Jurkat, Clone E6-1 (cell line): Measurements from ENCODE around the gene MEF2B.
"Not testable (repeated sequence)": the region's sequence is repeated elsewhere in the genome, so short reads cannot be mapped to it uniquely, and the experiment has no call there.

ENCODE experiments used
- DNase-seq: peaks from one replicate; pipeline ENCODE4 v3.0.0-alpha.2; 2011; ENCODE audit warnings: low read depth, low spot score
- H3K4me3 ChIP-seq: 2 replicates; pipeline ENCODE4 v1.5.1; 2011; ENCODE audit warnings: mild to moderate bottlenecking, low read length, control low read depth, moderate library complexity

Gene MEF2B

DNA sequence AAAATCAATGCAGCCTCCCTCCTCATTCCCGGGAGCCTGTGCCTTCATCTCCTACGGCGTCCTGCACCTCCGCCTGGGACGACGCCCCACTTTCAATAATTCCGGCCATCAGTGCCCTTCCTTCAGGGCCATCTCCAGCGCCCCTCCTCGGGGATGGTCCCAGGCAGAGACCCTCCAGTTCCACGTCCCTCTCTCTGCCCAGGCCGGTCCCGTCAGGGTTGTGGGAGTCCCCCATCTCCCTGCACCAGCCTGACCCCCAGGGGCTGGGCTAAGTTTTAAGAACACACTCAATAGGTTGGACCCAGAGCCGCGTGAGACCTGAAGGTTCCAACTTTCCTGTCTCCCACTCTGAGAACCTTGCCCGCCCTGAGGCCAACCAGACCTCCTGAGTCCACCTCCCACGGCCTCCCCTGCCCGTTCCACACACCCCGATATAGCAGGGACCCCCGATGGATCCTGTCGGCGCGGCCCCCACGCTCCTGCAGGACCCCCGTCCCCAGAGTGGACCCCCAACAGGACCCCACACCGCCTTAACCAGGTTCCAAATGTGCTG is 32.4 kb downstream of the MEF2B start:
- no peak for DNase-seq

DNA sequence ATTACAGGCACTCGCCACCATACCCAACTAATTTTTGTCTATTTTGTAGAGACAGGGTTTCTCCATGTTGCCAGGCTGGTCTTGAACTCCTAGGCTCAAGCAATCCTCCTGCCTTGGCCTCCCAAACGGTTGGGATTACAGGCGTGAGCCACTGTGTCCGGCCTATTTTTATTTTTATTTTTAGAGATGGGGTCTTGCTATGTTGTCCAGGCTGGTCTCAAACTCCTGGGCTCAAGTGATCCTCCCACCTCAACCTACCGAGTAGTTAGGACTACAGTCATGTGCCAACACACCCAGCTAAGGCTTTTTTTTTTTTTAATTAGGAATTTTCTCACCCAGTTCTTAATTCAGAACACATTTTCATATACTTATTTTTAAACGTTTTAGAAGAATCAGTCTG is 34.4 kb downstream of the MEF2B start:
- not testable (repeated sequence) for DNase-seq, H3K4me3 ChIP-seq

More for the DNA sequence above, 32.4 kb downstream of the MEF2B start:
- peak overlapping the region; percentile 74 for H3K4me3 ChIP-seq

DNA sequence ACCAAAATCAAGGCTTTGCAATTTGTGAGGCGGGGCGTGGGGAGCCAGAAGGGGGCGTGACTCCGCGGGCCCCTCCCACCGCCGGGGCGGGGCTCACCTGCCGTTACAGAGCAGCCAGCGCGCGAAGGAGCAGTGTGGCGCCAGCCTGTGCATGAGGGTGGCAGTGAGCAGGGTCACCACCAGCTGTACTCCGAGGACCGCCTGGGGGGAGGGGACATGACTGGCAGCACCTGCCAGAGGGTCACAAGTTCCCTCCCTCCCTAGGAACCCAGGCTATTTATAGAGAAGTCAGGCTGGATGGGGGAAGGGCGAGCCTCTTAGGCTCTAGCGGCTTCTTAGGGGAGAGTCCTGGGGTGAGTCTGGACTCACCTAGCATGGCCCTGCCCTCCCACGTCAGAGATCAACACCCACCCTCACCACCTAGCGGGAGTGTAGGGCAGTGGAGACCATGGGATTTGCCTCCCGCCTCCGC is 35.3 kb downstream of the MEF2B start:
- H3K4me3 ChIP-seq: no peak overlapping the region
- no peak for DNase-seq

DNA sequence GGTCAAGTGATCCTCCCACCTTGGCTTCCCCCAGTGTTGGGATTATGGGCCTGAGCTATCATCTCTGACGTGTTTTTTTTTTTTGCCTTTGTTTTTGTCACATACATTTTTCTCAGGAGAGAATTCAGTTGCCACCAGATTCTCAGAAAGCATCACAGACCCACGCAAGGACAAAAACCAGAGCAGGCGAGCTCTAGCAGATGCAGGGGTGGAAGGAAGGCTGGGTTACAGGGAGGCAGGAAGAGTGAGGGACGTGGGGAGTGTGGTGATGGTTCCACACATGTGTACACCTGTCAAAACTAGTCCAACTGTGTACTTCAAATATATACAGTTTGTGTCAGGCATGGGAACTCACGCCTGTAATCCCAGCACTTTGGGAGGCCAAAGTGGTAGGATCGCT is 36.1 kb downstream of the MEF2B start:
- DNase-seq: no peak
- H3K4me3 ChIP-seq: no peak overlapping the region

DNA sequence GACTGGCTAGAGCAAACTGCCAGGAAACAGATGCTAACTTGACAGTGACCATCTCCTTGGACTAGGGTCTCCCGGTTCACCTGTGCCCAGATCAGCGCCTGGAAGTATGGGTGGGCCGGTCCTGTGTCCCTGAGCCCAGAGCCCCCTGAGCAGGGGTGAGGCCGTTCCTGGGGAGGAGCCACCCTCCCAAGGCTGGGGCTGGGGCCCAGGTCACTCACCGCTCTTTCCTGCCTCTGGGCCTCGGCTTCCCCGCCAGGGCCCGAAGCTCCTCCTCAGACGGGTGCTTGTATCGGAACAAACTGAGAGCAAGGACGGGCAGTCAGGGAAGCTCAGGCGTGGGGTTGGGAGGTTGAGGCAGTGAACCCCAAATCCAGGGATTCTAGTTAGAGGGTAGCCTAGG is 37.2 kb downstream of the MEF2B start:
- DNase-seq: no peak
- H3K4me3 ChIP-seq: no peak overlapping the region

DNA sequence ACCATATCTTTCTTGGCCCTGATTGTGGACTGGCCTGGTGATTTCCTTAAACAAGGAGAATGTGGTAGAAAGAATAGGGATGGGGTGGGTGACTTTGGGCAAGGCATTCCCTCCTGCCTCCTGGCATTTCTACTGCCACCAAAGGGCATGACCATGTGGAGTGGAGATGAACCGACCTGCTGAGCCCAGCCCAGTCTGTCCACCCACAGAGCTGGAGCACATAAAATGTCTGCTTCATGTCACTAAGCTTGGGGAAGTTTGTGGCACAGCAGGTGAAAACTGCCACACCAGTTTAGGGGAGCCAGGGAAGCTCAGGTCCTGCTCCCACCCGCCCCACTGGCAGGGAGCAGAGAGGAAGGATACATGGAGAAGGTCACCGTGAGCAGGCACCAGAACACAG is 38.1 kb downstream of the MEF2B start:
- no peak overlapping the region for H3K4me3 ChIP-seq
- no peak for DNase-seq

DNA sequence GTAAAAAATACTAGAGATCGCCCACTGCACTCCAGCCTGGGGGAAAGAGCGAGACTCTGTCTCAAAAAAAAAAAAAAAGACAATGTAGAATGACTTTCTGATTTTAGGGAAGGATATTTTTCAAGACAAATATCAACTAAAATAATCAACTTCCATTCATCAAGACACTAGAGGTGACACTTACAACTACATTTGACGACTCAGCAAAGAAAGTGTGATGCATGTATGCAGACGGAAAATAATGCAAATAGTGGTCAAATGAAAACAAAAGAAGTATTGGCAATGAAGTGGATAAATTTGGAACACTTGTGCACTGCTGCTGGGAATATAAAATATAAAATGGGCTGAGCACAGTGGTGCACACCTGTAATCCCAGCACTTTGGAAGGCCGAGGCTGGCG is 44.0 kb downstream of the MEF2B start:
- H3K4me3 ChIP-seq: no peak overlapping the region
- DNase-seq: no peak

DNA sequence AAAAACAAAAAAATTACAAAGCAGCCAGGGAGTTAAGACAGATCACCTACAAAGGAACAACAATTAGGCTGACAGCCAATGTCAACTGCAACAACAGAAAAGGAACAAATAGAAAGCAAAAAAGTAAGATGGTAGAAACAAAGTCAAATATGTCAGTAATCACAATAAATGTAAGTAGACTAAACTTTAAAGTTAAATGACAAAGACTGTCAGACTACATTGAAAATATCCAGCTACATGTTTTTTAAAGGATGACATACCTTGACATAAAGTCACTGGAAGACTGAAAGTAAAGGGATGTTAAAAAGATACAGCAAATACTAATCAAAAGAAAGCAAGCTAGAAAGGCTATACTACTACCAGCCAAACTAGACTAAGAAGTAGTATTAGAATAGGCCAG is 46.7 kb downstream of the MEF2B start:
- no peak for DNase-seq
- no peak overlapping the region for H3K4me3 ChIP-seq

DNA sequence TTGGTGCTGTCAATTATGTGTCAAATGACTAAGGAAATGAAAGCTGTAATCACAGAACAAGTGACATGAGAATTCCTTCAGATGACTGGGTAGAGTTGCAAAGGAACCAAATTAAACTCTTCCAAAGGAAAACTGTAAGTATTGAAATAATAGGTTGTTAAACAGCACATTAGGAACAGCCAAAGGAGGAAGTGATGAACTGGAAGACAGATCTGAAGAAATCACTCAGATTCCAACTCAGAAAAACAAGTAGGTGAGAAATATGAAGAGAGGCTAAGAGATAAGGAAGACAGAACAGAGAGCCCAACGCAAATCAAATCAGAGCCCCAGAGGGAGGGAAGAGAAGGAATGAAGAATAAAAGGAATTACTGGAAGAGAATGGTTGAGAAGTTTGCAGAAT is 47.2 kb downstream of the MEF2B start:
- no peak overlapping the region for H3K4me3 ChIP-seq
- no peak for DNase-seq

DNA sequence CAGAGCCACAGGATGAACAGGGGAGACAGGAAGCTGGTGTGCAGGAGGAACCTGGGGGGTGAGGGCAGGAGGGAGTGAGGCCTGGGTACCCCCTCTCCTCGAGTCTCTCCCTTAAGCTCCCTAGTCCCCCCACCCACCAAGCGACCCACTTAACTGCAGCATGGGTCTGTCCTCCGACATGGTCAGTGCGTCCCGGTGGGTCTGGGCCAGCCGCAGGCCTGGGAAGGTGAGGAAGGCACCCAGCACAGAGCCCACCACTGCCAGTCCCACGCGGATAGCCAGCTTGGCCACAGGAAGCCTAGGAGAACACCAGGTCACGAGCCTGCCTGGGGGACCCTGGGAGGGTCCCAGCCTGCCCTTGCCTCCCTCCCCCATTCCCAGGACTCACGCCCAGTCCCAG is 48.7 kb downstream of the MEF2B start:
- no peak overlapping the region for H3K4me3 ChIP-seq
- no peak for DNase-seq

DNA sequence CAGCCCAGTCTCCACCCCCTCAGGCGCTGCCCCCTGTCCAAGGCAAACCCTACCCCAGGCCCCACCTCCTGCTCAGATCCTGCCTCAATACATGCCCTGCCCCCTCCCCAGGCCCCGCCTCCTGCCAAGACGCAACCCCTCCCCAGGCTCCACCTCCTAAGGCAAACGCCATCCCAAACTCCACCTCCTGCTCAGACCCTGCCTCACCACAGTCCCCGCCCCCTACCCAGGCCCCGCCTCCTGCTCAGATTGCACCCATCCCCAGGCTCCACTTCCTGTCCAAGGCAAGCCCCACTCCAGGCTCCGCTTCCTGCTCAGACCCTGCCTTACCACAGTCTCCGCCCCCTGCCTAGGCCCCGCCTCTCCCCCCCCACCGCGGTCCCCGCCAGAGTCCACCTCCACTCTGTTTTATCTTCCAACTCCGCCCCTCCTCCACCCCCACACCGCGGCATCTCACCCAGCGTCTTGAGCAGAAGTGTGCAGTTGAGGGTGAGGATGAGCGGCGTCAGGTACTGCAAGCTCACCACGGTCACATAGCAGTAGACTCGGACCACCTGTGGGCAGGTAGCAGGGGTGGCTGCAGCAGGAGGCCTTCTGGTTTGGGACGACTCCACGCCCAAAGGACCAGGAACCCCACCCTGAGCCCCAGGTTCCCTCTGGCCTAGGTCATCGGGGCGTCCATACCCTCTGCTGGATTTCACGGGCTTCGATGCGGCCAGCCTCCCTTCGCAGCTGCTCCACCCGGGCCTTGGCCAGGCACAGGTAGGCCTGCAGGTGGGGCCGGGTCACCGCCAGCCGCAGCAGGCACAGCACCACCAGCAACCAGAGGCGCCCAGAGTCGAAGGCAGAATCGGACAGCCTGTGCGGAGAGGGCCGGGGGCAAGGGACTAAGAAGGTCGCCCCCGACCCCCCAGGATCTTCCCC is 49.5 kb downstream of the MEF2B start:
- DNase-seq: peak; percentile 53
- H3K4me3 ChIP-seq: no peak overlapping the region

DNA sequence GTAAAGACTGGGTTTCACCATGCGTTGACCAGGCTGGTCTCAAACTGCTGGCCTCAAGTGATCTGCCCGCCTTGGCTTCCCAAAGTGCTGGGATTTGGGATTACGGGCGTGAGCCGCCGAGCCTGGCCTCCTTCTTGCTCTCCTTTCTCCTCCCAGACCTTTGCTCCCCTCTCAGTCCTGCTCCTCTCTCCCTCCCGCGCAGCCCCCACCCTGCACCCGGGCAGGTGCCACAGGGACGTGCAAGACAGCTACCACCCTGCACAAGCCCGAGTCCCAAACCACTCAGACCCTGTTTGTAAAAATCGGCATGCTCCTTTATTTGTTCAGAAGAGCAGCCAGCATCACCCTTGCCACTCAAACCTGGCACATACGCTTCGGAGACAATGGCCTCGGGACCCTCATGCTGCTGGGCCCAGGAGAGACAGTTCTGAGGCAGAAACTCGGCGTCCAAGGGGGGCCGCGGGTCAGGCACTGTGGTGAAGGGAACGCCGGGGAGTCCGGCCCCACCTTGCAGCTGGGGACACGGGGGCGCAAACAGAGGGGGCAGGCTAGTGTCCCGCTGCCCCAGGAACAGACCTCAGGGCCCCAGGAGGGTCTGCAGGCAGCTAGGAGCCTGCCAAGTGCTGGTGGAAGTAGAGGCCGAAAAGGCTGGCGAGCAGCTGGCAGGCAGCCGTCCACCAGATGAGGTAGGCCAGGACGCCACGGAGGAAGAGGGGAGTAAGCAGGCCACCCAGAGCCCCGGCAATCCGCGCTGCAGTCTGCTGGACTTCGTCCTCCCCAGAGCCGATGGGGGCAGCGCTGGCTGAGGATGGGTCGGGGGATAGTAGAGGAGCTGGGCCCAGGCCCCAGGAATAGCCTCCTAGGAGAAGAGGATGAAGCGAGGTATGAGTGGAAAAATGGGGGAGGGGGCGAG is 50.5 kb downstream of the MEF2B start:
- H3K4me3 ChIP-seq: no peak overlapping the region
- DNase-seq: no peak

DNA sequence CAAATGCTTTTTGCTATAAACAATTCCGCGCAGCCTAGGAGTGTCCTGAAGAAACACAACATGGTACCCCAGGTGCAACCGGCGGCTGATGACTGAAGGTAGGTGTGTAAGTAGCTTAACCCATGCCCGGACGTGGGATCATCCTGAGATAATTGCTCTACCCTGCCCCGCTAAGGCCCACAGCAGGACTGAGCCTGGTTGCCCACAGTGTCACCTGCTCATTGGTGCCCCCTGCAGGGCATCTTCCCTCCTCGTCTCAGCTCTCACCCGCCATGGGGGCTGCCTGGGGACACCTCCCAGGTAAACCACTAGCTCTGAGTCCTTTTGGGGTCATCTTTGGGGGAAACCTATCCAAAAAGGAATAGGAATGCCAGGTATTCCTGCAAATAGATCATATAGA is 54.1 kb downstream of the MEF2B start:
- H3K4me3 ChIP-seq: no peak overlapping the region
- peak; percentile 22 for DNase-seq

DNA sequence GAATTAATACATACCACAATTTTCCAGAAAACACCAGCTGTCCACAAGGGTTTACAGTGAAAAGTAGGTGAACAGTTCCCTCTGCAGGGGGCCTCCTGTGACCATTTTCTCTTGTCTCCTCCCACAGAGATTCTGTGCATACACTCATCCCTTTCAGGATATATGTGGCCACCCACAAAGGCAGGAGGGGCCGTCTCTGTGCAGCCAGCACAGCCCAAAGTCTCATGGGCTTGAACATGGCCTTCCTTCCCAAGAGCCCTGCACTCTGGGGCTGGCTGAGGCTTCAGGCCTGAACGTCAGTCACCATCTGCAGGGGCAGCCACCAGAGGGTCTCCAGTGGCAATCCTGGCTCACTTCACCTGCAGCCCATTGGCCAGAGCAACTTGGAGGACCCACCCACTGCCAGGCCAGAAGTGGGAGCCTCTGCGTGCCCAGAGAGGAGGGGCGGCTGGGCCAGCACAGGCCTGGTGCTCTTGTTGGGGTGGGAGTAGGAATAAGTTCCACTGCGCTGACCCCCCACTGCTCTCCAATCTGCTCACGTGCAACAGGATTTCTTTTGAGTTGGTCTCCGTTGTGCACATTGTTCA is 56.9 kb downstream of the MEF2B start:
- DNase-seq: peak; percentile 21
- H3K4me3 ChIP-seq: no peak overlapping the region

DNA sequence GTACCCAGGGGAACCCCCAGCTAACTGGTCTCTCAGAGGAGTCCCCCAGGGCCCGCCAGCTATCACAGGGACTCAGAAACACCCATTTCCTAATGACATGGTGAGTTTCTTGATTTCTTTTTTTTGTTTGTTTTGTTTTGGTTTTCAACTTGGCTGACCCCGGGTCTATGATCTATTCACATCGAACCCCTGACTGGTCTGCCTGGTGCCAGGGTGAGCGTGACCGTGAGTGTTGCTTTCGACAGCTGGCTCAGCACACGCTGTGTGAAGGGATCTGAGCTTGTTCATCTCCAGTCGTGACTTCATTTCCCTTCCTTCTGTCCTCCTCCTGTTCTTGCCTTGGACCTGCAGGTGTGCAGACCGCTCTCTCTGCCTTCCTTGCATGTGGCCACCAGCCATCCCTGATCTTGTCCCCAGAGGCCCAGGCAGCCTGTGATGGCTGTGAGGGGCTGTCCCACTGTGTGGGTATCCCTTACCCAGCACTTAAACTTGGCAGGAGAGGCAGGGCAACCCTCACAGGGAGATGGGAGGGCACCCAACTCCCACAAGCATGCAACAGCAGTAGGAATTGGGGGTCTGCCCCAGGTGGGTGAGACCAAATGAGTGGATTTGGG is 58.0 kb downstream of the MEF2B start:
- no peak overlapping the region for H3K4me3 ChIP-seq
- no peak for DNase-seq

DNA sequence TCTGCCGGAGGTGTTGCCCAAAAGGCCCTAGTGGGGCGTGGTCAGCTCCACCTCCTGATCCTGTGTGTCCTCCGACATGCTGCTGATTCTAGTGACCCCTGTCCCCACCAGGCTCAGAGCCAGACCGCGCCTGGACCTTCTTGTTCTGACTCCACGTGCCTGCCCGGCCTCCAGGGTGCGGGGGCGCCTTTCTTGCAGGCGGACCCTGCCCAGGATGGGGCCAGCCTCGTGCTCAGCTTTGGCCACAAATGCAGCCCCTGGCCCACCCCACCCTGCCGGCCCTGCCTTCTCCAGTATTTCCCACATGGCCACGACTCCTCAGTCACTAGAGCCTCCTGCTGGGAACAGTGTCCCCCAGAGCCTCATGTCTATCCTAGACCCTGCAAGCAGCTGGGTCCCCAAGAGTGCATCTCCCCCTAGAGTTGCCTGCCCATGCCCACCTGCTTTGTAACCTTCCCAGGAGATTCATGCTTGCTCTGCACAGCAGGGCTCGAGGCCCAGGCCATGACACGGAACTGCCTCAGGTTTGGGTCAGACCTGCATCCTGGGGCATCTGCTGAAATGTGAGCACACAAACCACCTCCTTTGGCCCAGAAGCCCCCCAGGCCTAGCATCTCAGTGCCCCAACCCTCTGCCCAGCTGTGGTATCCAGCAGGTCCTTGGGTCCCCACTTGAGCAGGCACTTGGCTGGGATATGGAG is 58.8 kb downstream of the MEF2B start:
- no peak overlapping the region for H3K4me3 ChIP-seq

DNA sequence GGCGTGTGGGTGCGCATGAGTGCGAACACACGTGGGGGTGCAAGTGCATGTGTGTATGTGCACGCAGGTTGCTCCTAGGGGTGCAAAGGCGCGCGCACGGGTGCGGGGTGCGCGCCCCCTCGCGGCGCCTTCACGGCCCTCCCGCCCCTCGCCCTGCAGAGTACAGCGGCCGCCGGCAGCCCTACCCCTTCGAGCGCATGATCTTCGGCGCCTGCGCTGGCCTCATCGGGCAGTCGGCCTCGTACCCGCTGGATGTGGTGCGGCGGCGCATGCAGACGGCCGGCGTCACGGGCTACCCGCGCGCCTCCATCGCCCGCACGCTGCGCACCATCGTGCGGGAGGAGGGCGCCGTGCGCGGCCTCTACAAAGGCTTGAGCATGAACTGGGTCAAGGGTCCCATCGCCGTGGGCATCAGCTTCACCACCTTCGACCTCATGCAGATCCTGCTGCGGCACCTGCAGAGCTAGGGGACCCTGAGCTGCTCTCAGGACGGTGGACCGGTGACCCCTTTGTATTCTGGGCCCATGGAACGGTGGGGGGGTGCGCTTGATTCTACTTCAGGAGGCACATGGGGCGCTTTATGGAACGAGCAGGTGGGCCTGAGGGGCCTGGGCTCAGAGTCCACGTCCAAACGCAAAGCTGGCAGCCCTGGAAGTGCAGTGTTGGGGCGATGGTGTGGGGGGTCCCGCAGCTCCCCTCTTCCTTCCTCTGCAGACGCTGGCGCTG is 59.5 kb downstream of the MEF2B start:
- no peak overlapping the region for H3K4me3 ChIP-seq
- DNase-seq: no peak

More for the DNA sequence above, 58.8 kb downstream of the MEF2B start:
- no peak for DNase-seq

DNA sequence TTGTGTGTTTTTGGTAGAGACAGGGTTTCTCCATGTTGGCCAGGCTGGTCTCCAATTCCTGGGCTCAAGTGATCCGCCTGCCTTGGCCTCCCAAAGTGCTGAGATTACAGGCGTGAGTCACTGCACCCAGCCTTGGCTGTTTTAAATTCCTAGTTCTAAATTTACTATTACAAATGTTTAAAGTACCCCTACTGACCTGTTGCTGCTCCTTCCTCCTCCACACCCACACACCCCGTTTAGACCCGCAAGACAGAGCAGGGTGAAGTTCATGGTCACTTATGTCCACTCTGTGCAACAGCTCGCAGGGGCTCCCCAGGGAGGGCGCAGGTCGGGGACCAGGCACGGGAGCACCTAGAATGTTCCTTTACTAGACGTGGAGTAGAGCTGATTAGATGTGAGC is 60.5 kb downstream of the MEF2B start:
- no peak overlapping the region for H3K4me3 ChIP-seq
- no peak for DNase-seq
